Breast epithelium (tissue), 3 donors: ENCODE results near the gene F11.

Experiments
- CTCF ChIP-seq, 3 donors: fragments of 450-650 bp; IDR thresholded peaks; one replicate each; pipeline ENCODE4 v1.5.1; 2016 to 2017; ENCODE audit warnings: antibody characterized with exemption in 3 of 3, mild to moderate bottlenecking in 3 of 3, moderate library complexity in 3 of 3
- POLR2A ChIP-seq: fragments of 450-650 bp; IDR thresholded peaks from one replicate; pipeline ENCODE4 v1.6.1; 2016; ENCODE audit warnings: antibody characterized with exemption, mild to moderate bottlenecking, moderate library complexity

GRCh38 chr4:186260117-186260503, 5.9 kb upstream of the F11 start:
- TF ChIP-seq POLR2A (no peak), CTCF (IDR thresholded peaks at IDR 0.05) (no peak)
